GM13977 (cell line): ENCODE data around the gene PNKD.
A peak's percentile ranks its signal among the peaks of the same experiment; 100 is the strongest.
"Not testable (repeated sequence)": the region's sequence is repeated elsewhere in the genome, so short reads cannot be mapped to it uniquely, and the experiment has no call there.

Experiments used
- DNase-seq: peaks from one replicate; pipeline ENCODE4 v3.0.0; 2012; ENCODE audit warnings: low spot score
- CTCF ChIP-seq: IDR thresholded peaks from 2 replicates; pipeline ENCODE4 v1.5.1; 2012; ENCODE audit warnings: mild to moderate bottlenecking, control low read depth; ENCODE audit not compliant: insufficient read depth; ENCODE audit errors: extremely low read depth, missing control alignments
- in situ Hi-C: fragments of 300-500 bp; cut with MboI; formaldehyde crosslinking; loops from one replicate; pipeline ENCODE4 v1.12.0; 2022; ENCODE audit warnings: low sequenced_read_pairs, low pct_unique_long_range_greater_than_20kb, mixed read lengths, inconsistent platforms; ENCODE audit not compliant: unreplicated experiment

Gene PNKD

GRCh38 chr2:218271865-218272530 is 1.7 kb downstream of the PNKD start:
- DNase-seq: no peak
- no peak for TF ChIP-seq CTCF
- in situ Hi-C loops: no loop called here

- peak; percentile 94 for TF ChIP-seq CTCF
- DNase-seq: peak; percentile 77
- in situ Hi-C loops: no loop called here
Measured at GRCh38 chr2:218272531-218273212, 2.4 kb downstream of the PNKD start.

- in situ Hi-C loops, DNase-seq: not testable (repeated sequence)
Measured at GRCh38 chr2:218273214-218273907, 3.0 kb downstream of the PNKD start.

GRCh38 chr2:218273908-218274249 is 3.6 kb downstream of the PNKD start:
- in situ Hi-C loops: no loop called here
- no peak for DNase-seq
- no peak for TF ChIP-seq CTCF

GRCh38 chr2:218274586-218274985 is 4.3 kb downstream of the PNKD start:
- no peak for DNase-seq
- no peak for TF ChIP-seq CTCF
- in situ Hi-C loops: no loop called here

- in situ Hi-C loops: loop anchor here (25.0 kb wide), 1 partner anchor 387 kb away; the partner anchor contains the start of genes BCS1L, RNF25, STK36 and ZNF142
- TF ChIP-seq CTCF: no peak
- DNase-seq: no peak
Measured at GRCh38 chr2:218275371-218276072, 5.2 kb downstream of the PNKD start.
